HUDEP-2 (cell line): Measurements from ENCODE around the gene NPEPPS.
"Not testable (repeated sequence)": the region's sequence is repeated elsewhere in the genome, so short reads cannot be mapped to it uniquely, and the experiment has no call there.

Experiments used
- DNase-seq, 76 experiments: peaks; one replicate each; lab custom pipeline; 2025; ENCODE audit not compliant: unreplicated experiment in 76 of 76; lab: John Stamatoyannopoulos, UW

The NPEPPS gene

GRCh38 chr17:47556108-47556507 lies 25.2 kb downstream of the NPEPPS start:
- not testable (repeated sequence) for DNase-seq

- not testable (repeated sequence) for DNase-seq
Measured at GRCh38 chr17:47560517-47561043, 29.7 kb downstream of the NPEPPS start.

GRCh38 chr17:47561698-47562405 lies 30.9 kb downstream of the NPEPPS start:
- not testable (repeated sequence) for DNase-seq

DNA sequence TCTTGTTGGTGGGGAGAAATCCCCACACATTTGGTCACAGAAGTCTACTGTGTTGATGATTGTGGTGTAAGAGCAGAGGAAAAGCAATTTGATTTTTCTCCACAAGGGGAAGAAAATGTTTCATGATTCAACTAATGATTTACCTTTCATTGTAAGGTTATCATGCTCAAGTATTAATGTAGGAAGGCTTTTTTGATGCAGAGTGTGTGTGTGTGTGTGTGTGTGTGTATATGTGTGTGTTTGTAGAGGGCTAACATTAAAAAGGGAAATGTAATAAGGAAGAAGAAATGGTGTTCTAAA lies 31.4 kb downstream of the NPEPPS start:
- not testable (repeated sequence) for DNase-seq

DNA sequence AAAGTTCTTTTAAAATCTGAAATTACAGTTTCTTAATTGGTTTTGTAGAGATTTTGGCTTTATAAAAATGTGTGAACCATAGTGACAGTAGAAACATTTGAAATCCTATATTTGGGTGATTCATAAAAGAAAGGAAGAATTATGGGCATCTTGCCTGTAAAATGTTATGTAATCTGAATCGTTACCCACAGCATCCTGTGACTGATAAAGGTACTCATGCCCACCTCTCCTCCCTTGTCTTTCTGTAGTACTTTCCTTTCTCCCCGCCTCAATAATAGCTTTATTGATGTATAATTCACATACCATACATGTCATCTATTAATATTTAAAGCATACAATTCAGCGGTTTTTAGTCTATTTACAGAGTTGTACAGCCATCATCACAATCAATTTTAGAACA lies 36.4 kb downstream of the NPEPPS start:
- DNase-seq: not testable (repeated sequence)

GRCh38 chr17:47572561-47572960 lies 41.7 kb downstream of the NPEPPS start:
- not testable (repeated sequence) for DNase-seq

DNA sequence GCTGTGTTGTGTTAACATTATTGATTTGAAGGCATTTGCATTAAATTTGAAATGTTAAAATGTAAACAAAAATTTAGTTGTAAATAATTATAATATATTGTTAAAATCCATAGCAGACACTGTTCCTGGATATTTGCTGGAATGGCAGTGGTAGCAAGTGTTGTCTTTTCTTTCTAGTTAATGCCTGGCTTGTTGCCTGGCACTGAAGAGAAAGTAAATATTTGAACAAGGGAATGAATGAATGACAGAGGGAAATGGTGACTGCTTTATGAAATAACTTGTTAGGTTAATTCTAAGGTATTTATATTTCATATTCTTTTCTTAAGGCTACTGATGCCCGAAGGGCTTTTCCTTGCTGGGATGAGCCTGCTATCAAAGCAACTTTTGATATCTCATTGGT lies 51.5 kb downstream of the NPEPPS start:
- not testable (repeated sequence) for DNase-seq

- not testable (repeated sequence) for DNase-seq
Measured at GRCh38 chr17:47586378-47587055, 55.6 kb downstream of the NPEPPS start.

DNA sequence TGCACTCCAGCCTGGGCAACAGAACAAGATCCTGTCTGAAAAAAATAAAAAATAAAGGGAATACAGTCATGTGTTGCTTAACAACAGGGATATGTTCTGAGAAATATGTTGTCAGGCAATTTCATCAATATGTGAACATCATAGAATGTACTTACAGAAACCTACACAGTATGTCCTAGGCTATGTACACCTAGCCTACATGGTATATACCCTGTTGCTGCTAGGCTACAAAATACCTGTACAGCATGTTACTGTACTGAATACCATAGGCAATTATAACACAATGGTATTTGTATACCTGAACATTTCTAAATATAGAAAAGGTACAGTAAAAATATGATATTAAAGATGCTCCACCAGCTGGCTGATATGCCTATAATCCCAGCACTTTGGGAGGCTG lies 62.6 kb downstream of the NPEPPS start:
- DNase-seq: not testable (repeated sequence)

DNA sequence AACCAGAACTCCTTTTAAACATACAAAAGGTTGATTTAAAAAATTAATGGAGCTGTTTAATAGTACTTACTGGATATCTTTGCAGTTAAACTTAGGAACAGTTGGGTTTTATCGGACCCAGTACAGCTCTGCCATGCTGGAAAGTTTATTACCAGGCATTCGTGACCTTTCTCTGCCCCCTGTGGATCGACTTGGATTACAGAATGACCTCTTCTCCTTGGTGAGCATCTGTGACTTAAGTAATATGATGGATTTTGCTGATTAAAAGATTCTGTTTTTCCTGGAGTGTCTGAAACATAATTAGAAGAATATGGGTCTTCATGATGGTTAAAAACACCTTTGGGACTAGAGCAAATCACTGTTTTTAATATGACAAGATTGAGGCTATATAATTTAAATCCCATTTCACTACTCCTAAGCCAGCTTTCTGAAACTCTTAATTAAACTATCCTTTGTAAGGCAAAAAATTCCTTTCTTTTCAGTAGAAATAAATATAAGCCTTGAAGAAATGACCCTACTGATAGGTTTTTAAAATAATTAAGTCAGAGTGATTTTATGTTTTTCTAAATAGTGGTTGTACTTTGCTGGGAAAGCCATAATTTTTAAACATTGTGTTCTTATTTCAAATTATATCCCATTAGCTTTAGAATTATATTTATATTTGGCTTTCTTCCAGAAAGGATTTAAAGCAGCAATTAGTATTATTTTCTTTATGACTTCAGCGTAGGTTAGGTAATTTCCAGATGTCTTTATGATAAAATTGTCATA lies 73.1 kb downstream of the NPEPPS start:
- DNase-seq: no peak

DNA sequence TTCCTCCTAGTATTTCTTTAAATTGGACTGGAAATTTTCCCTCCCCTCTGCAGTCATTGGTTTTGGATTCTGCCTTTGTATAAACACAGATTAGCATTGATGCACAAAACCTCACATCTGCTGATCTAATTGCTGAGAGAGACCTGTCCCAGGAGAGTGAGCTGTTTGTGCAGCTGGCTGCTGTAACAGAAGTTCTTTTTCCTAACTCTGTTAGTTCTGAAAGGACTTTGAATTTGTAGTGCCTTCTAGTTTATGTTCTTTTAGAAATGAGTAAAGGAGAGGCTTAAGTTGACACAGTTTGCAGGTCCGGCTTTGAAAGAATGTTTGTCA lies 73.7 kb downstream of the NPEPPS start:
- no peak for DNase-seq

- DNase-seq: no peak
Measured at GRCh38 chr17:47605011-47605410, 74.1 kb downstream of the NPEPPS start.

DNA sequence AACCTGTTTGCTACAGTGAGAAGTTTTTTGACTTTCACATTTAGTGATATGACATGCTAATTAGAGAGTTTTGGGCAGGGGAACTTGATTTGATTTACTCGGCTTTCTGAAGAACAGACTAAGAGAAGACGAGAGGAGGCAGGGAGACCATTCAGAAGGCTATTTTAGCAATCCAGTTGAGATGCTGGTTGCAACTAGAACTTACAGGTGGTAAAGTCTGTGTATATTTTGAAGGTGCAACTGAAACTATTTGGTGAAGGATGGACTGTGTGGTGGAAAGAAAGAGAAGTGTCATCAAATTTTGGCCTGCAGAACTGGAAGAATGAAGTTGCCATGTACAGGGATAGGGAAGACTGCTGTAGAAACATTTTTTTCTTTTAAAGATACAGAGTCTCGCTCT lies 76.6 kb downstream of the NPEPPS start:
- DNase-seq: no peak

DNA sequence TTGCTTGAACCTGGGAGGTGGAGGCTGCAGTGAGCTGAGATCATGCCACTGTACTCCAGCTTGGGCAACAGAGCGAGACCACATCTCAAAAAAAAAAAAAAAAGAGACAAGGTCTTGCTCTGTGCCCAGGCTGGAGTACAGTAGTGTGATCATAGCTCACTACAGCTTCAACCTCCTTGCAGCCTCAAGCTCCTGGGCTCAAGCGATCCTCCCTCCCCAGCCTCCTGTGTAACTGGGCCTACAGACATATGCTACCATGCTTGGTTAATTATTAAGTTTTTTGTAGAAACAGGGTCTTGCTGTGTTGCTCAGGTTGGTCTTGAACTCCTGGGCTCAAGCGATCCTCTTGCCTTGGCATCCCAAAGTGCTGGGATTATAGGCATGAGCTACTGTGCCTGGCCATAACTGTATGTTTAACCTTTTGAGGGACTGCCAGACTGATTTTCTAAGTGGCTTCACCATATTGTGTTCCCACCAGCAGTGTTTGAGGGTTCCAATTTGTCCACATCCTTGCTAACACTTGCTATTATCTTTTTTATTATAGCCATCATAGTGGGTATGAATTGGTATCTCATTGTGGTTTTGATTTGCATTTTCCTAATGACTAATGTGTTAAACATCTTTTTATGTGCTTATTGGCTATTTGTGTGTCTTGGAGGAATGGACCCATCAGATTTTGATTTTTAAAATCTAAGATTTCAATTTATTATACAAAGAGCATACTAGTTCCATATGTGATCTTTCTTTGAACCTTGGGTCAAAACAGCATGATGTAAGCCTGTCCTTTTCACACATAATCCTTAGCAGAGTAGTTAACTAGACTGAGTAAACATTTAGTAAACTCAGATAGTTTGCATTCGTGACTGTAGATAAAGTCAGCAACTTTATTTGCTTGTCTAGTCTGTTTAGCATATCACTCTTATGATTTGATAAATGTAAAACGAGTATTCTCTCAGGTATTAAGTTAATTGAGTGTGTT lies 80.8 kb downstream of the NPEPPS start:
- no peak for DNase-seq

DNA sequence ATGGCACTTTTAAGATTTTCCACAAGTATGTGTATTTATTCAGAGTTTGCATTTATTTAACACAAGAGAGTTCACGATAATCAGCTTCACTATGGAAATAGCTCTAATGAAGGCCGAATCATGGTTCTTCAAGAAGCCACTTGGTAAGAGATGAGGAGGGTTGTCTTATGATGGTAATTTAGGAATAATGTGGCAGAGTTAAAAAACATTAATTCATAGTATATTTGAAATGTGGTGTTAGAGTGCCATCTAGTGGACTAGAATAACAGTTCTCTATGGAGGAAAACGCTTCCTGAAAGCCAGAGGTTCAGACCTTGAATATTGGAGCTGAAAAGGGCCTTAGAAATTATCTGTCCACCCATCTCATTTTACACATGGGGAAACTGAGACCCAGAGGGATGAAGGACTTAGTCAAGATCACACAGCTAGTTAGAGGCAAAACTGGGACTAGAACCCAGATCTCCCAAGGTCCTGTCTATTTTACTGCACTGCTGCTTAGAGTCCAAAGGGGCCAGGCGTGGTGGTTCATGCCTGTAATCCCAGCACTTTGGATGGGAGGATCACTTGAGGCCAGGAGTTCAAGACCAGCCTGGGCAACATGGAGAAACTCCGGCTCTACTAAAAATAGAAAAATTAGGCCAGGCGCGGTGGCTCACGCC lies 85.0 kb downstream of the NPEPPS start:
- peak in 28 of 76 experiments; percentile 2 to 49 (median 26) for DNase-seq

DNA sequence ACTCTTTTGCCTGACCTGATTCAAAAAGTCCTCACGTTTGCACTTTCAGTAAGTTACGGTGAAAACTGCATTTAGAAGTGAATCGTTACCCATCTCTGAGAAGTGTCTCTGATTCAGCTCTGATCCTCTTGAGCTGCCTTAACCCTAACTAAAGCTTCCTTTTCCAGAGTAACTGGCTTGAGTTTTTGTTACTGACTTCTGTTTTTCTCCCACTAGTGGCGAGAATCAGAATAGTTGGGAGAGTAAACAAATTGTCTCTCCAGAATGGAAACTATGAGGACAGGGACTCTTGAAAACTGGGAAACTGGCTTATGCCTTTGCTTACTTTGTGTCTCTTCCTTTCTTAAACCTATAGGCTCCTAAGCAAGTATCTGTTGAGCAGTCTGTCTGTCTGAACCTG lies 87.5 kb downstream of the NPEPPS start:
- peak in 2 of 76 experiments; percentile 3 to 10 for DNase-seq

DNA sequence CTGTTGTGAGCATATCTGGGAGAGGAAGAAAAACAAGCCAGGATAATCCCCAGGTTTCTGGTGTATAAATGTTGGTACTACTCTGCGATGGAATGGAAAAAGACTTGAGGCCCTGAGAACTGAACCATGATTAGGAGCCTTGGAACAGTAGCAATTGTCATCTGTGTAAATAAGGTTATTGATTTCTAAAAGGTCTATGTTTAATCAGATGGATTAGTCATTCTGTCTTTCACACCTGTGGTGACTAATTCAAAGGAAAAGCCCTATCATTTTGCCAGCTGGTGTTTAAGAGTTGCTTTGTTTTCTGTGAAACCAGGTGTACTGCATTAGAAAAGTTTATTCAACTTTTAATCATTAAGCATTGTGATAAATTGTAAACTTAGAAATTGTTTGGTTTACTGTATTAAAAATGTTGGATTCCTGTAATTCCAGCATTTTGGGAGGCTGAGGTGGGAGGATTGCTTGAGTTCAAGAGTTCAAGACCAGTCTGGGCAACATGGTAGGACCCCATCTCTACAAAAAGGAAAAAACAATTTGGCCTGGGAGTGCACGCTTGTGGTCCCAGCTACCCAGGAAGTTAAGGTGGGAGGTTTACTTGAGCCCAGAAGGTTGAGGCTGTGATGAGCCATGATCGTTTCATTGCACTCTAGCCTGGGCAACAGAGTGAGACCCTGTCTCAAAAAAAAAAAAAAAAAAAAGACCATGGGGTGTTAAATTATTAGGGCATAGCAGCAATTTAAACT lies 89.8 kb downstream of the NPEPPS start:
- DNase-seq: no peak

- peak in 1 of 76 experiments; percentile 1 for DNase-seq
Measured at GRCh38 chr17:47621293-47622179, 90.6 kb downstream of the NPEPPS start.
